GM21390 (cell line): ENCODE data around the gene RASSF5.
A peak's percentile ranks its signal among the peaks of the same experiment; 100 is the strongest.

Source experiments
- ATAC-seq: cut with Tn5 transposase; IDR thresholded peaks from one replicate; pipeline ENCODE4 v1.9.1; 2021; ENCODE audit not compliant: unreplicated experiment

RASSF5 gene

GRCh38 chr1:206507284-206508129 lies at the start of gene RASSF5:
RASSF5 (plus strand) TSS chr1:206507531; CDS start chr1:206507603, 72 bp downstream.
- peak; percentile 57 for ATAC-seq

GRCh38 chr1:206459703-206460102 lies 47.6 kb upstream of the RASSF5 start:
- ATAC-seq: no peak

- ATAC-seq: no peak
Measured at GRCh38 chr1:206460836-206461426, 46.4 kb upstream of the RASSF5 start.

- ATAC-seq: peak; percentile 50
Measured at GRCh38 chr1:206461602-206462455, 45.5 kb upstream of the RASSF5 start.

GRCh38 chr1:206463137-206463536 lies 44.2 kb upstream of the RASSF5 start:
- ATAC-seq: no peak

GRCh38 chr1:206463911-206464310 lies 43.4 kb upstream of the RASSF5 start:
- ATAC-seq: no peak

GRCh38 chr1:206464456-206464964 lies 42.8 kb upstream of the RASSF5 start:
- ATAC-seq: no peak

- ATAC-seq: peak; percentile 30
Measured at GRCh38 chr1:206465951-206466350, 41.4 kb upstream of the RASSF5 start.

- no peak for ATAC-seq
Measured at GRCh38 chr1:206466840-206467649, 40.3 kb upstream of the RASSF5 start.

GRCh38 chr1:206467915-206468314 lies 39.4 kb upstream of the RASSF5 start:
- ATAC-seq: no peak

GRCh38 chr1:206468571-206468970 lies 38.8 kb upstream of the RASSF5 start:
- no peak for ATAC-seq

- ATAC-seq: no peak
Measured at GRCh38 chr1:206469411-206469932, 37.9 kb upstream of the RASSF5 start.

GRCh38 chr1:206469933-206470691 lies 37.2 kb upstream of the RASSF5 start, which contains the start of gene IKBKE:
IKBKE (plus strand) TSS chr1:206470476; CDS start chr1:206473228, 2,752 bp downstream.
- peak; percentile 53 for ATAC-seq

GRCh38 chr1:206470692-206471414 lies 36.5 kb upstream of the RASSF5 start:
- ATAC-seq: peak; percentile 2

- no peak for ATAC-seq
Measured at GRCh38 chr1:206471415-206471801, 35.9 kb upstream of the RASSF5 start.

- no peak for ATAC-seq
Measured at GRCh38 chr1:206472024-206472423, 35.3 kb upstream of the RASSF5 start.

- ATAC-seq: no peak
Measured at GRCh38 chr1:206472454-206472853, 34.9 kb upstream of the RASSF5 start.

GRCh38 chr1:206472886-206473285 lies 34.4 kb upstream of the RASSF5 start:
- ATAC-seq: no peak

- no peak for ATAC-seq
Measured at GRCh38 chr1:206476058-206476457, 31.3 kb upstream of the RASSF5 start.
